Esophagus muscularis mucosa (tissue), 3 donors: ENCODE data around the gene PNPLA7.

Source experiments
- CTCF ChIP-seq, 3 experiments: fragments of 200-600 bp in 2 of 3; fragments of 450-650 bp in 1 of 3; sonication (generic) in 2 of 3; IDR thresholded peaks; one replicate each; pipeline ENCODE4 v1.5.1; 2017 to 2019; ENCODE audit warnings: antibody characterized with exemption in 3 of 3, mild to moderate bottlenecking in 2 of 3, moderate library complexity in 1 of 3
- POLR2A ChIP-seq: fragments of 450-650 bp; IDR thresholded peaks from one replicate; pipeline ENCODE4 v1.6.1; 2017; ENCODE audit warnings: antibody characterized with exemption, moderate library complexity, mild to moderate bottlenecking, low read depth
- POLR2AphosphoS5 ChIP-seq, 2 donors: sonication (generic); formaldehyde crosslinking; IDR thresholded peaks; one replicate each; pipeline ENCODE4 v1.6.1; 2017; ENCODE audit warnings: antibody characterized with exemption in 2 of 2

GRCh38 chr9:137486545-137487453 is 63.4 kb downstream of the PNPLA7 start:
- TF ChIP-seq POLR2AphosphoS5 (IDR thresholded peaks at IDR 0.05) (no peak), CTCF (IDR thresholded peaks at IDR 0.05) (no peak), POLR2A (no peak)
